ENCODE measurements around the gene CD8B.

- no peak for TF ChIP-seq CTCF (IDR thresholded peaks at IDR 0.05)
- no peak for TF ChIP-seq EP300 (IDR thresholded peaks at IDR 0.05)
- no peak for TF ChIP-seq POLR2A (IDR thresholded peaks at IDR 0.05)
These were observed 34.7 kb downstream of the CD8B start for GRCh38 chr2:86826951-86827350.

All from sigmoid colon (tissue), 4 donors.